HCT116 (cell line): ENCODE measurements around the gene TSPAN8. TPM values are rescaled to one million over a fixed set of nuclear protein-coding genes. Genes with fewer than 3 reads are reported as not detected.

Experiments used
- ATAC-seq: fragments of 200-7000 bp; cut with Tn5 transposase; 2 replicates; pipeline ENCODE4 v1.9.1; 2020; ENCODE audit warnings: mild to moderate bottlenecking, moderate library complexity
- BruUV-seq: library from RNA; stranded (reverse); fragments of 400-500 nt; replicated peaks from 2 replicates; lab custom pipeline; 2021; lab: Mats Ljungman, UMichigan
- CTCF ChIA-PET: fragments of 300-600 bp; sonication (Branson Sonifier 250); formaldehyde crosslinking; loops from one replicate; lab custom pipeline; 2021; ENCODE audit warnings: antibody characterized with exemption; lab: Charles Lee
- POLR2A ChIA-PET: fragments of 300-600, 350-600 bp; sonication (Branson Sonifier 250); formaldehyde crosslinking; loops from one replicate; lab custom pipeline; 2021; ENCODE audit warnings: antibody characterized with exemption; lab: Charles Lee
- RAD21 ChIA-PET, 2 experiments: fragments of 300-600 bp; sonication (Branson Sonifier 250); formaldehyde crosslinking; loops; one replicate each; lab custom pipeline; 2023; ENCODE audit warnings: low total read pairs in 2 of 2; ENCODE audit not compliant: uncharacterized antibody in 2 of 2, unreplicated experiment in 2 of 2, low non-redundant PET in 1 of 2; lab: Charles Lee
- DNase-seq: peaks from one replicate; pipeline ENCODE4 v3.0.0-alpha.2; 2010; ENCODE audit warnings: low read depth, low spot score
- H2AFZ ChIP-seq: fragments of 200-600 bp; shearing (Covaris generic), sonication (generic); 2 replicates; pipeline ENCODE4 v1.6.1; 2017; ENCODE audit warnings: low read depth, mixed run types, mixed read lengths, antibody characterized with exemption, low read length; ENCODE audit not compliant: poor library complexity, severe bottlenecking
- H3K27ac ChIP-seq: 2 replicates; pipeline ENCODE4 v1.5.1; 2012; ENCODE audit warnings: low read depth, low read length
- H3K27me3 ChIP-seq: fragments of 200-600 bp; sonication (generic); 2 replicates; pipeline ENCODE4 v1.6.1; 2016; ENCODE audit warnings: mixed run types, low read length, mixed read lengths; ENCODE audit not compliant: insufficient read depth
- H3K36me3 ChIP-seq, 2 experiments: fragments of 200-500 bp in 1 of 2; fragments of 200-600 bp in 1 of 2; sonication (Bioruptor generic) in 1 of 2; sonication (generic) in 1 of 2; 2 replicates each; pipeline versions ENCODE4 v1.5.1 to v1.6.1; 2014 to 2016; ENCODE audit warnings: low read length in 2 of 2, inconsistent platforms in 1 of 2, mixed read lengths in 1 of 2, mixed run types in 1 of 2; ENCODE audit not compliant: insufficient read depth in 2 of 2, control insufficient read depth in 1 of 2
- H3K4me1 ChIP-seq, 2 experiments: fragments of 200-600 bp in 1 of 2; sonication (generic) in 1 of 2; 2 replicates each; pipeline versions ENCODE4 v1.5.1 to v1.6.1; 2012 to 2017; ENCODE audit warnings: low read length in 2 of 2, inconsistent platforms in 1 of 2, mild to moderate bottlenecking in 1 of 2, mixed read lengths in 1 of 2, mixed run types in 1 of 2, moderate library complexity in 1 of 2; ENCODE audit not compliant: insufficient read depth in 2 of 2, control insufficient read depth in 1 of 2
- H3K4me2 ChIP-seq: fragments of 200-600 bp; sonication (generic); 2 replicates; pipeline ENCODE4 v1.6.1; 2017; ENCODE audit warnings: mixed run types, low read length, mixed read lengths
- H3K4me3 ChIP-seq, 2 experiments: fragments of 200-600 bp in 1 of 2; sonication (generic) in 1 of 2; replicated peaks in 1 of 2; 2 replicates each; pipeline ENCODE4 v1.5.1; 2011 to 2016; ENCODE audit warnings: low read length in 2 of 2, control low read depth in 1 of 2, low read depth in 1 of 2, mild to moderate bottlenecking in 1 of 2, mixed read lengths in 1 of 2, mixed run types in 1 of 2
- H3K79me2 ChIP-seq: fragments of 200-600 bp; sonication (generic); 2 replicates; pipeline ENCODE4 v1.6.1; 2017; ENCODE audit warnings: mild to moderate bottlenecking, mixed run types, low read length, moderate library complexity, mixed read lengths; ENCODE audit not compliant: insufficient read depth
- H3K9ac ChIP-seq: fragments of 200-600 bp; sonication (generic); 2 replicates; pipeline ENCODE4 v1.6.1; 2016; ENCODE audit warnings: low read length, mixed read lengths
- H3K9me2 ChIP-seq: fragments of 200-600 bp; sonication (generic), shearing (Covaris generic); 2 replicates; pipeline ENCODE4 v1.6.1; 2017; ENCODE audit warnings: mixed run types, mild to moderate bottlenecking, moderate library complexity; ENCODE audit not compliant: insufficient read depth
- H3K9me3 ChIP-seq, 2 experiments: fragments of 200-500 bp in 1 of 2; fragments of 200-600 bp in 1 of 2; sonication (Bioruptor generic) in 1 of 2; sonication (generic) in 1 of 2; 2 replicates each; pipeline ENCODE4 v1.6.1; 2014 to 2017; ENCODE audit warnings: low read length in 2 of 2, mixed read lengths in 2 of 2, inconsistent platforms in 1 of 2, low read depth in 1 of 2, mild to moderate bottlenecking in 1 of 2, mixed run types in 1 of 2, moderate library complexity in 1 of 2; ENCODE audit not compliant: control insufficient read depth in 1 of 2, insufficient read depth in 1 of 2
- H4K20me1 ChIP-seq: fragments of 200-600 bp; sonication (generic), shearing (Covaris generic); 2 replicates; pipeline ENCODE4 v1.6.1; 2017; ENCODE audit warnings: mixed run types, mild to moderate bottlenecking, moderate library complexity; ENCODE audit not compliant: insufficient read depth
- ATF3 ChIP-seq: IDR thresholded peaks from 2 replicates; pipeline ENCODE4 v1.6.1; 2012
- CBX3 ChIP-seq: IDR thresholded peaks from 2 replicates; pipeline ENCODE4 v1.6.1; 2012; ENCODE audit warnings: low read depth
- CEBPB ChIP-seq: IDR thresholded peaks from 2 replicates; pipeline ENCODE4 v1.6.1; 2012; ENCODE audit warnings: low read depth
- CTCF ChIP-seq, 3 experiments: fragments of 200-600 bp in 1 of 3; sonication (generic) in 1 of 3; IDR thresholded peaks in 2 of 3; conservative IDR thresholded peaks in 1 of 3; 2 replicates each; pipeline ENCODE4 v1.5.1; 2012 to 2017; ENCODE audit warnings: low read depth in 2 of 3, low read length in 2 of 3, antibody characterized with exemption in 1 of 3, borderline replicate concordance in 1 of 3, control low read depth in 1 of 3, mild to moderate bottlenecking in 1 of 3, mixed read lengths in 1 of 3, mixed run types in 1 of 3, moderate library complexity in 1 of 3; ENCODE audit not compliant: insufficient read depth in 1 of 3
- EGR1 ChIP-seq: IDR thresholded peaks from 2 replicates; pipeline ENCODE4 v1.6.1; 2012; ENCODE audit warnings: low read depth
- EZH2 ChIP-seq: fragments of 200-600 bp; sonication (generic); IDR thresholded peaks from 2 replicates; pipeline ENCODE4 v1.6.1; 2017; ENCODE audit warnings: antibody characterized with exemption, mixed run types
- EZH2phosphoT487 ChIP-seq: fragments of 200-600 bp; IDR thresholded peaks from 2 replicates; pipeline ENCODE4 v1.6.1; 2018; ENCODE audit warnings: antibody characterized with exemption, borderline replicate concordance
- FOSL1 ChIP-seq: IDR thresholded peaks from 2 replicates; pipeline ENCODE4 v1.6.1; 2012; ENCODE audit warnings: low read depth
- JUND ChIP-seq: IDR thresholded peaks from 2 replicates; pipeline ENCODE4 v1.6.1; 2012
- MAX ChIP-seq: IDR thresholded peaks from 2 replicates; pipeline ENCODE4 v1.6.1; 2012
- POLR2A ChIP-seq: IDR thresholded peaks from 2 replicates; pipeline ENCODE4 v1.7.0; 2011; ENCODE audit warnings: borderline replicate concordance; ENCODE audit not compliant: insufficient read depth, insufficient read length; ENCODE audit errors: extremely low read depth
- POLR2AphosphoS5 ChIP-seq: IDR thresholded peaks from 2 replicates; pipeline ENCODE4 v1.6.1; 2011; ENCODE audit warnings: mild to moderate bottlenecking, low read depth, low read length, moderate library complexity
- RAD21 ChIP-seq: IDR thresholded peaks from 2 replicates; pipeline ENCODE4 v1.6.1; 2012; ENCODE audit warnings: low read depth, mild to moderate bottlenecking
- REST ChIP-seq: IDR thresholded peaks from 2 replicates; pipeline ENCODE4 v1.6.1; 2012; ENCODE audit warnings: low read depth
- SIN3A ChIP-seq: IDR thresholded peaks from 2 replicates; pipeline ENCODE4 v1.6.1; 2012; ENCODE audit warnings: low read depth
- SP1 ChIP-seq: IDR thresholded peaks from 2 replicates; pipeline ENCODE4 v1.6.1; 2012; ENCODE audit warnings: low read depth
- SRF ChIP-seq: IDR thresholded peaks from 2 replicates; pipeline ENCODE4 v1.6.1; 2012; ENCODE audit warnings: low read depth
- TCF7L2 ChIP-seq: IDR thresholded peaks from 2 replicates; pipeline ENCODE4 v1.7.0; 2011; ENCODE audit warnings: borderline replicate concordance, inconsistent platforms; ENCODE audit not compliant: insufficient read depth, insufficient read length; ENCODE audit errors: extremely low read depth
- YY1 ChIP-seq: IDR thresholded peaks from 2 replicates; pipeline ENCODE4 v1.6.1; 2011; ENCODE audit warnings: low read length, low read depth, moderate library complexity, mild to moderate bottlenecking; ENCODE audit not compliant: insufficient replicate concordance; ENCODE audit errors: extremely low read depth
- ZFX ChIP-seq: fragments of 450-650 bp; IDR thresholded peaks from 2 replicates; pipeline ENCODE4 v1.6.1; 2017
- intact Hi-C: fragments of 100-400 bp; cut with micrococcal nuclease; formaldehyde crosslinking; loops from 2 replicates; pipeline ENCODE4 v1.10.0; 2022
- total RNA-seq: library from RNA; stranded (reverse); gene quantifications from one replicate; pipeline ENCODE4 v1.2.1, GENCODE V29; 2021; ENCODE audit not compliant: unreplicated experiment

Gene TSPAN8
- total RNA-seq, 1 experiment from 2014 or later: 0.76 TPM

- no peak for TF ChIP-seq POLR2AphosphoS5
- no peak for TF ChIP-seq ZFX
- no peak for TF ChIP-seq RAD21
- no peak for TF ChIP-seq POLR2A
- TF ChIP-seq SP1: no peak
- no peak for TF ChIP-seq EZH2
- TF ChIP-seq SRF: no peak
- no peak for TF ChIP-seq EGR1
- no peak for TF ChIP-seq CEBPB
- no peak for TF ChIP-seq FOSL1
- no peak for TF ChIP-seq EZH2phosphoT487
- TF ChIP-seq YY1: no peak
- no peak for TF ChIP-seq TCF7L2
- TF ChIP-seq ATF3: no peak
- TF ChIP-seq CBX3: no peak
- no peak for TF ChIP-seq MAX
- no peak for TF ChIP-seq SIN3A
- TF ChIP-seq REST: no peak
- TF ChIP-seq JUND: no peak
- no peak for TF ChIP-seq CTCF (IDR thresholded peaks at IDR 0.05 in 2 of 3, conservative IDR thresholded peaks at IDR 0.05 in 1 of 3; ENCODE audit: borderline replicate concordance in 1 of 3, insufficient read depth in 1 of 3, low read depth in 2 of 3, low read length in 2 of 3)
- no peaks in the 10 kb centered on the region for H4K20me1 ChIP-seq
- ChIA-PET CTCF (no interaction called here), RAD21 (no interaction called here), POLR2A (no interaction called here)
- no peak overlapping the region for H2AFZ ChIP-seq
- BruUV-seq: no TSS peak
- no peak for DNase-seq
- H3K36me3 ChIP-seq: no peaks in the 10 kb centered on the region
- no peaks in the 10 kb centered on the region for H3K9me2 ChIP-seq
- no peak overlapping the region for H3K27ac ChIP-seq
- H3K9me3 ChIP-seq: no peaks in the 10 kb centered on the region
- H3K79me2 ChIP-seq: no peaks in the 10 kb centered on the region
- H3K9ac ChIP-seq: no peak overlapping the region
- H3K4me2 ChIP-seq: no peak overlapping the region
- no peak for ATAC-seq
- intact Hi-C loops: no loop called here
- peaks cover 0 to 2% of the 10 kb centered on the region in 2 experiments; a peak in 1 of 4 replicates for H3K4me1 ChIP-seq
- H3K4me3 ChIP-seq: no peak overlapping the region
- H3K27me3 ChIP-seq: no peaks in the 10 kb centered on the region
These were observed 23.4 kb downstream of the TSPAN8 start for GRCh38 chr12:71134405-71134804.
